ENCODE data around the gene RBMS3. TPM values are rescaled to one million over a fixed set of nuclear protein-coding genes. Genes with fewer than 3 reads are reported as not detected.

Gene RBMS3
- total and polyA plus RNA-seq, 2 of the 8 experiments (the other 6 are each of a cell fraction or from before 2014, with no cell fraction given), result 3.7 to 6.9 TPM

DNA sequence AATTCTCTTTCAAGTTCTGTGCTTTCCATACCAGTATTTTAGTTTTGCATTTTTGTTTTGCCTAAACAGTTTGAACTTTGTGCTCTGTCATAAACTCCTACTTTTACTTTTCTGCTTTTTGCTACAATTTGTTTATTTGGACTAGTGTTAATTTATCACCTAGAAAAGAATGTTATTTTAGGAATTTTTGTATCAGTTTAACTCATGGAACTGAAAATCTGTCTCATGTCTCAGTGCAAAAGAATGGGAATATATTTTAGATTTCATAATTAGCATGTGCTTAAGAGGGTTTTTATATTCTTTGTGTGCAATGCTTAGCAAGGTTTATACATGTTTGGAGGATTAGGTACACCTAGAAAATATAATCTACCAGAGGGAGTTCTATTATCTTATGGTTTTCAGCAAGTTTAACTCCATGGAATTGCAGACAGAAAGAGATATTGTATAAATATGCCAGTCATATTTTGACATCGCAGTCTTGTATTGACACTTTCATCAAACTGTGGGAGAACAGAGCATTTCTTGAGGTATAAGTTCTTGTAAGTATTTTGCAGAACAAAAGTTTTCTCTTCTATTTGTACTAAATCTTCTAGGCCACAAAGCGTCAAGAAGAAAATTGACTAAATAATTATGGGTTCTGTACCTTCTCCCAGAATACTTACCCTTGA is 409.9 kb downstream of the RBMS3 start:
- no peaks in the 10 kb centered on the region for H3K79me2 ChIP-seq (ENCODE audit: control insufficient read depth in 1 of 2, insufficient read depth in 2 of 2, low read length in 2 of 2)
- no peak overlapping the region for H3K4me3 ChIP-seq (ENCODE audit: extremely low read depth in 1 of 4, insufficient read depth in 2 of 4, low read depth in 3 of 4, low read length in 4 of 4)
- no peak overlapping the region for H2BK12ac ChIP-seq (ENCODE audit: low read depth, low read length)
- peaks cover 0 to 3% (median 3%) of the 10 kb centered on the region in 4 experiments; a peak in 4 of 7 replicates for H3K4me1 ChIP-seq (replicated peaks in 1 of 4; ENCODE audit: control insufficient read depth in 3 of 4, insufficient read depth in 4 of 4, low read length in 3 of 4)
- no peak overlapping the region for H3K56ac ChIP-seq (replicated peaks; ENCODE audit: insufficient read length, low read depth, low read length)
- H4K8ac ChIP-seq (ENCODE audit: extremely low read depth, insufficient read depth, low read length), result no peak overlapping the region
- no peak overlapping the region for H3K14ac ChIP-seq (ENCODE audit: insufficient read length)
- H4K91ac ChIP-seq (replicated peaks; ENCODE audit: insufficient read length, low read length), result no peak overlapping the region
- H3K9me3 ChIP-seq (ENCODE audit: insufficient read depth in 2 of 2, low read depth in 1 of 2, low read length in 1 of 2), result no peaks in the 10 kb centered on the region
- H2AFZ ChIP-seq (ENCODE audit: low read length), result no peak overlapping the region
- H3K4ac ChIP-seq (replicated peaks; ENCODE audit: insufficient read length, low read depth, low read length), result no peak overlapping the region
- H3K27me3 ChIP-seq (replicated peaks in 1 of 4; ENCODE audit: control insufficient read depth in 3 of 4, extremely low read depth in 1 of 4, insufficient read depth in 3 of 4, low read length in 3 of 4), result peaks cover 0 to 1% (median 0%) of the 10 kb centered on the region in 4 experiments; a peak in 1 of 7 replicates
- WGBS, 2 experiments (ENCODE audit: extremely low coverage in 1 of 2, insufficient coverage in 1 of 2, insufficient read length in 1 of 2, insufficient replicate concordance in 2 of 2, low coverage in 1 of 2, low lambda C conversion rate in 2 of 2, missing lambda C conversion rate in 1 of 2), result 95% methylated on average over 2 of the region's 2 CpGs; no CpG with 5 or more reads in 1 of the 2 experiments
- H2BK5ac ChIP-seq (ENCODE audit: low read depth, low read length), result no peak overlapping the region
- H3K36me3 ChIP-seq (ENCODE audit: control insufficient read depth in 2 of 4, insufficient read depth in 4 of 4, low read length in 3 of 4), result no peaks in the 10 kb centered on the region
- no peaks in the 10 kb centered on the region for H4K20me1 ChIP-seq (replicated peaks in 1 of 2; ENCODE audit: control insufficient read depth in 1 of 2, insufficient read depth in 2 of 2, low read length in 2 of 2)
- no peak overlapping the region for H2BK120ac ChIP-seq (replicated peaks; ENCODE audit: low read depth, low read length)
- ChIA-PET CTCF (ENCODE audit: partially characterized antibody) (no interaction called here), POLR2A (ENCODE audit: partially characterized antibody) (no interaction called here)
- H2BK20ac ChIP-seq (ENCODE audit: low read length), result no peak overlapping the region
- DNase-seq (ENCODE audit: low read depth in 1 of 2, low spot score in 2 of 2), result no peak
- H4K5ac ChIP-seq (ENCODE audit: insufficient read length, low read depth, low read length), result no peak overlapping the region
- no peak overlapping the region for H3K9ac ChIP-seq (replicated peaks in 1 of 4; ENCODE audit: extremely low read depth in 1 of 4, low read depth in 3 of 4, low read length in 3 of 4)
- no peak overlapping the region for H3K4me2 ChIP-seq (ENCODE audit: insufficient read depth in 1 of 2, low read depth in 2 of 2, low read length in 2 of 2)
- FAIRE-seq, result no peak
- no peaks in the 10 kb centered on the region for H3K79me1 ChIP-seq (ENCODE audit: low read depth, low read length)
- H3K18ac ChIP-seq (ENCODE audit: extremely low read depth, low read length), result no peak overlapping the region
- H2BK15ac ChIP-seq (ENCODE audit: low read length), result no peak overlapping the region
- no peak overlapping the region for H2AK5ac ChIP-seq (ENCODE audit: low read depth, low read length)
- no peak overlapping the region for H3K27ac ChIP-seq (ENCODE audit: low read depth, low read length)
- no peaks in the 10 kb centered on the region for H3K23me2 ChIP-seq (ENCODE audit: low read depth, low read length)
- no peak overlapping the region for H3K23ac ChIP-seq (ENCODE audit: insufficient read length)
- TF ChIP-seq CHD2 (IDR thresholded peaks at IDR 0.05; ENCODE audit: low read length), result no peak
- no peak for TF ChIP-seq CBX5 (IDR thresholded peaks at IDR 0.05; ENCODE audit: low read depth, low read length)
- no peak for TF ChIP-seq TEAD4 (IDR thresholded peaks at IDR 0.05; ENCODE audit: low read depth, low read length)
- TF ChIP-seq, protein P1, sequence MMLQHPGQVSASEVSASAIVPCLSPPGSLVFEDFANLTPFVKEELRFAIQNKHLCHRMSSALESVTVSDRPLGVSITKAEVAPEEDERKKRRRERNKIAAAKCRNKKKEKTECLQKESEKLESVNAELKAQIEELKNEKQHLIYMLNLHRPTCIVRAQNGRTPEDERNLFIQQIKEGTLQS (IDR thresholded peaks at IDR 0.05; ENCODE audit: insufficient read depth, low read depth, low read length), result no peak
- TF ChIP-seq CREB1 (IDR thresholded peaks at IDR 0.05), result no peak
- no peak for TF ChIP-seq EP300 (IDR thresholded peaks at IDR 0.05; ENCODE audit: borderline replicate concordance in 1 of 2, low read depth in 2 of 2, low read length in 2 of 2)
- no peak for TF ChIP-seq POLR2A (IDR thresholded peaks at IDR 0.05; ENCODE audit: control extremely low read depth in 1 of 2, low read depth in 2 of 2, low read length in 2 of 2)
- no peak for TF ChIP-seq BCL11A (IDR thresholded peaks at IDR 0.05; ENCODE audit: low read depth in 2 of 2, low read length in 2 of 2)
- no peak for TF ChIP-seq JUND (IDR thresholded peaks at IDR 0.05; ENCODE audit: low read length)
- TF ChIP-seq TCF12 (IDR thresholded peaks at IDR 0.05; ENCODE audit: low read depth, low read length), result no peak
- TF ChIP-seq ATF2 (IDR thresholded peaks at IDR 0.05; ENCODE audit: low read length), result no peak
- no peak for TF ChIP-seq RXRA (IDR thresholded peaks at IDR 0.05; ENCODE audit: insufficient read depth, low read depth, low read length)
